Osteocyte (in vitro differentiated cells): Measurements from ENCODE around the gene DNM1L. TPM values are rescaled to one million over a fixed set of nuclear protein-coding genes. Genes with fewer than 3 reads are reported as not detected.
A peak's percentile ranks its signal among the peaks of the same experiment; 100 is the strongest.

Experiments
- DNase-seq: peaks from one replicate; pipeline ENCODE4 v3.0.0; 2021; ENCODE audit warnings: mixed read lengths; ENCODE audit not compliant: unreplicated experiment; ENCODE audit errors: extremely low spot score
- H3K27ac Mint-ChIP-seq: one replicate; pipeline ENCODE4 v1.8.0; 2021; ENCODE audit warnings: mild to moderate bottlenecking, mixed read lengths; ENCODE audit not compliant: unreplicated experiment
- H3K27me3 Mint-ChIP-seq: one replicate; pipeline ENCODE4 v1.8.0; 2021; ENCODE audit warnings: mixed read lengths; ENCODE audit not compliant: unreplicated experiment
- H3K36me3 Mint-ChIP-seq: one replicate; pipeline ENCODE4 v1.8.0; 2021; ENCODE audit warnings: mixed read lengths; ENCODE audit not compliant: unreplicated experiment
- H3K4me1 Mint-ChIP-seq: one replicate; pipeline ENCODE4 v1.8.0; 2021; ENCODE audit warnings: mixed read lengths; ENCODE audit not compliant: unreplicated experiment
- H3K4me3 Mint-ChIP-seq: one replicate; pipeline ENCODE4 v1.8.0; 2021; ENCODE audit warnings: mild to moderate bottlenecking, moderate library complexity, mixed read lengths; ENCODE audit not compliant: unreplicated experiment
- H3K9me3 Mint-ChIP-seq: one replicate; pipeline ENCODE4 v1.8.0; 2021; ENCODE audit warnings: mixed read lengths; ENCODE audit not compliant: unreplicated experiment
- total RNA-seq: library from RNA; stranded (reverse); gene quantifications from 2 replicates; pipeline ENCODE4 v1.2.1, GENCODE V29; 2021
- TF ChIP-seq, protein P1 (sequence below): fragments of 200-600 bp; sonication (generic); IDR thresholded peaks from 2 replicates; pipeline ENCODE4 v1.5.0; 2021; ENCODE audit warnings: antibody characterized with exemption, mild to moderate bottlenecking, moderate library complexity

Gene DNM1L
- total RNA-seq, 1 donor from 2014 or later = 67.0 TPM

DNA sequence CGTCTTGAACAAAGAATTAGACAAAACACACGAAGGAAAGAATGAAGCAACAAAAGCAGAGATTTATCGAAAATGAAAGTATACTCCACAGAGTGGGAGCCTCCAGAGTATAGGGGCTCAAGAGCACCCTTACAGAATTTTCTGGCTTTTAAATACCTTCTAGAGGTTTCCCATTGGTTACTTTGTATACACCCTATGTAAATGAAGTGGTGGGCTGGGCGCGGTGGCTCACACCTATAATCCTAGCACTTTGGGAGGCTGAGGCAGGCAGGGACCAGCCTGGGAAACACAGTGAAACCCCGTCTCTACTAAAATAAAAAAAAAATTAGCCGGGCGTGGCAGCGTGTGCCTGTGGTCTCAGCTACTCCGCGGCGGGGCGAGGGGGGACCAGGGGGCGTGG, 13.1 kb upstream of the DNM1L start:
- Mint-ChIP-seq H3K9me3 (no peaks in the 10 kb centered on the region), H3K27ac (no peak overlapping the region), H3K27me3 (no peaks in the 10 kb centered on the region), H3K36me3 (no peaks in the 10 kb centered on the region), H3K4me1 (no peaks in the 10 kb centered on the region), H3K4me3 (no peak overlapping the region)
- TF ChIP-seq, protein P1, sequence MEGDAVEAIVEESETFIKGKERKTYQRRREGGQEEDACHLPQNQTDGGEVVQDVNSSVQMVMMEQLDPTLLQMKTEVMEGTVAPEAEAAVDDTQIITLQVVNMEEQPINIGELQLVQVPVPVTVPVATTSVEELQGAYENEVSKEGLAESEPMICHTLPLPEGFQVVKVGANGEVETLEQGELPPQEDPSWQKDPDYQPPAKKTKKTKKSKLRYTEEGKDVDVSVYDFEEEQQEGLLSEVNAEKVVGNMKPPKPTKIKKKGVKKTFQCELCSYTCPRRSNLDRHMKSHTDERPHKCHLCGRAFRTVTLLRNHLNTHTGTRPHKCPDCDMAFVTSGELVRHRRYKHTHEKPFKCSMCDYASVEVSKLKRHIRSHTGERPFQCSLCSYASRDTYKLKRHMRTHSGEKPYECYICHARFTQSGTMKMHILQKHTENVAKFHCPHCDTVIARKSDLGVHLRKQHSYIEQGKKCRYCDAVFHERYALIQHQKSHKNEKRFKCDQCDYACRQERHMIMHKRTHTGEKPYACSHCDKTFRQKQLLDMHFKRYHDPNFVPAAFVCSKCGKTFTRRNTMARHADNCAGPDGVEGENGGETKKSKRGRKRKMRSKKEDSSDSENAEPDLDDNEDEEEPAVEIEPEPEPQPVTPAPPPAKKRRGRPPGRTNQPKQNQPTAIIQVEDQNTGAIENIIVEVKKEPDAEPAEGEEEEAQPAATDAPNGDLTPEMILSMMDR = no peak
- DNase-seq = no peak

DNA sequence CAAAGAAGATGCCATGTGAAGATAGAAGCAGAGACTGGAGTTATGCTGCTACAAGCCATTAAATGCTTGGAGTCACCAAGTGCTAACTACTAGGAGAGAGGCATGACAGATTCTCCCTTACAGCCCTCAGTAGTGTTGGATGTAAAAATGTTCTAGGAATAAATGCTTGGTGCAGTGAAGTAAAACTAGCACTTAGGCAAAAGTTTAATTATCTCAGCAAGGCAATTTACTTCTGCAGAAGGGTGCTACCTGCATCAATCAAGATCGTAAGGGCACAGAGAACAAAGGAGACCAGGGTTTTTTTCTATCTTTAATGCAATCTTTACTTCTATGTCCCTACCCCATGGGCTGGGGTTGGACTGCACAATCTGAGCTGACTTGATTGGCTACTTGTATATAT, 9.5 kb upstream of the DNM1L start:
- DNase-seq = no peak
- Mint-ChIP-seq H3K27me3 (no peaks in the 10 kb centered on the region), H3K4me3 (no peak overlapping the region), H3K9me3 (no peaks in the 10 kb centered on the region), H3K36me3 (no peaks in the 10 kb centered on the region), H3K27ac (no peak overlapping the region), H3K4me1 (peaks cover 6% of the 10 kb centered on the region)
- TF ChIP-seq, protein P1 = no peak

DNA sequence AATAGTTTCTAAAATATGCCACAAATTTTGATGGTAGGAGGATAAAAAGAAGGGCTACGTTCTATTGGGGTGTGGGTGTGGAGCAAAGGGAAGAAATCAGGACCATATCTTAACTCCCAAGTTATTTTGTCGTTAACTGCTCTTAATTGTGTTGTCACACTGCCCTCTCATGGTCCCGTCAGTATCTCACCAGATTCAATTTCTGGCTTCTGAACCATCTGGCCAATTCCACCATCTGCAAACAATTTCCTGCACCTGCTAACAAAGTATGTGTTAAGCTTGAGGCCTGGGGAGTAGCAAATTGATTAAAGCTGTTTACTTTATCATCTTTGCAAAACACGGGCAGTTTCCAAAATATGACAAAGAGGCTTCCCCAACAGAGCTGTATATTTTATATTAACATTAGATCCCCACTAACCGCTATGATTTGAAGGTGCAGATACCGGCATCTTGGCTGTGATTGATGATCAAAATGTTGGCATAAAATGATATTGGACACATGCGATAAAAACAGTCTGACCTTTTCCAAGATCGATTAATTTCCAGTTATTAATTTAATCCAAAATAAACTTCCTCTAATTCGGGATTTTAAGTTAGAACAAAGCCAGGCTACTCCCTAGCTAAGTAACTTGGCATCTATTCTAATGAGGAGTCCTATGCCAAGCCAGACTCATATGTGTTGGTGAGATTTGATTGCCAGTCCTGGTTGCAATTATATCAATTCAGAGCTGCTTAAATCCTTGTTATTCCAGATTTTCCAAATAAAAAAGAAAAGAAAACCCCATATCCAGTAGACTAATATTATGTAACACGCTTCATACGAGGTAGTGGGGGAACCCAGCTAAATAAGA, 6.9 kb upstream of the DNM1L start:
- Mint-ChIP-seq H3K27me3 (no peaks in the 10 kb centered on the region), H3K36me3 (no peaks in the 10 kb centered on the region)

DNA sequence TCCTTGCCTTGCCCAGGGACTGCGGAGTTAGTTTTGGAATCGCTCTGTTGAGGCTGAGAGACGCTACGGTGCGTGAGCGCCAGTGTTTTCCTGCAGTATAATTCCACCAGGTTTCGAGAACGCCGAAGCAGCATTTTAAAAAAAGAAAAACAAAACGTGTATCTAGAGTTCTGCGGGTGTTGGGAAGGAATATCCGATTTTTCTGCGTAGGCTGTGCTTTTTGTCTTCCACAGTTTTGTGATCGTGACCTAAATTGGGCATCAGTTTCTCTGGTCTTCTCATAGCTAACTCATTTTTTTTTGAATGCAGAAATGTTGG, 778 bp downstream of the DNM1L start:
- H3K9me3 Mint-ChIP-seq = no peaks in the 10 kb centered on the region
- H3K36me3 Mint-ChIP-seq = peaks cover 2% of the 10 kb centered on the region
- H3K27ac Mint-ChIP-seq = peak overlapping the region; percentile 94
- no peaks in the 10 kb centered on the region for H3K27me3 Mint-ChIP-seq
- TF ChIP-seq, protein P1 = no peak
- no peak for DNase-seq
- H3K4me1 Mint-ChIP-seq = peaks cover 24% of the 10 kb centered on the region
- H3K4me3 Mint-ChIP-seq = peak overlapping the region; percentile 91

More for the DNA sequence above, 6.9 kb upstream of the DNM1L start:
- Mint-ChIP-seq H3K4me1 (peaks cover 6% of the 10 kb centered on the region), H3K27ac (no peak overlapping the region), H3K9me3 (no peaks in the 10 kb centered on the region), H3K4me3 (no peak overlapping the region)
- no peak for DNase-seq
- TF ChIP-seq, protein P1 = peak; percentile 77

DNA sequence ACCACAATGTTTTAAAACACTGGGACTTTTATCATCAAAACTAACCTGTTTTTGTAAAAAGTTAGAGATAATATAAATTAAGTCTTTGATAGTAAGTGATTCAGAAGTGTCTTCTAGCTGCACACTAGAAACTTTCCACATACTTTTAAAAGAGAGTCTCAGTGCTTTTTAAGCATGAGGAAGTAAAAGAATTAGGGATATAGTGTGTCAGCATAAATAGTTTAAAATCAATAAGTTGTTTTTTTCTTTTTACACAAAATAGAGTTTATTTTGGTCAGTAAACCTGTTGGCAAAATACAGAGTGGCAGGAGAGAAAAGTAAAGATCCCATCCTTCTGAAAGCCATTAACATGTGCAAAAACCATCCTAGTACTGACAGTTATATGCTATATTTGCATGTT, 1.7 kb downstream of the DNM1L start:
- Mint-ChIP-seq H3K4me3 (peak overlapping the region; percentile 91), H3K27me3 (no peaks in the 10 kb centered on the region), H3K36me3 (peaks cover 5% of the 10 kb centered on the region), H3K27ac (peak overlapping the region; percentile 94), H3K4me1 (peaks cover 24% of the 10 kb centered on the region), H3K9me3 (no peaks in the 10 kb centered on the region)
- TF ChIP-seq, protein P1 = no peak
- no peak for DNase-seq
